Loucy (cell line): ENCODE results near the gene CLDN20.
"Not testable (repeated sequence)": the region's sequence is repeated elsewhere in the genome, so short reads cannot be mapped to it uniquely, and the experiment has no call there.

Source experiments
- H2AFZ ChIP-seq: fragments of 200-600 bp; sonication (generic); 2 replicates; pipeline ENCODE4 v1.6.0; 2016; ENCODE audit warnings: antibody characterized with exemption, mild to moderate bottlenecking, low read length, moderate library complexity
- H3F3A ChIP-seq: fragments of 200-600 bp; 2 replicates; pipeline ENCODE4 v1.6.0; 2016; ENCODE audit warnings: antibody characterized with exemption, low read depth, mild to moderate bottlenecking
- H3K27me3 ChIP-seq: fragments of 200-600 bp; sonication (generic); 2 replicates; pipeline ENCODE4 v1.6.1; 2014; ENCODE audit warnings: low read length, mild to moderate bottlenecking; ENCODE audit not compliant: insufficient read depth, poor library complexity, severe bottlenecking
- H3K36me3 ChIP-seq: fragments of 200-600 bp; sonication (generic); 2 replicates; pipeline ENCODE4 v1.6.1; 2016; ENCODE audit warnings: low read length; ENCODE audit not compliant: insufficient read depth
- H3K4me1 ChIP-seq: fragments of 200-600 bp; sonication (generic); 2 replicates; pipeline ENCODE4 v1.5.1; 2014; ENCODE audit warnings: low read length, mild to moderate bottlenecking; ENCODE audit not compliant: insufficient read depth, poor library complexity, severe bottlenecking
- H3K4me2 ChIP-seq: fragments of 200-600 bp; sonication (generic); 2 replicates; pipeline ENCODE4 v1.6.0; 2014; ENCODE audit warnings: antibody characterized with exemption, low read length, low read depth, mild to moderate bottlenecking; ENCODE audit not compliant: poor library complexity, severe bottlenecking
- H3K4me3 ChIP-seq: fragments of 200-600 bp; sonication (generic); 2 replicates; pipeline ENCODE4 v1.5.1; 2014; ENCODE audit warnings: low read length, mild to moderate bottlenecking, mixed read lengths; ENCODE audit not compliant: poor library complexity, severe bottlenecking
- H3K79me2 ChIP-seq: fragments of 200-600 bp; sonication (generic); 2 replicates; pipeline ENCODE4 v1.6.1; 2014; ENCODE audit warnings: low read length; ENCODE audit not compliant: insufficient read depth
- H3K9ac ChIP-seq: fragments of 200-600 bp; sonication (generic); 2 replicates; pipeline ENCODE4 v1.6.0; 2014; ENCODE audit warnings: mild to moderate bottlenecking, low read depth, low read length, moderate library complexity; ENCODE audit not compliant: poor library complexity, severe bottlenecking
- H3K9me2 ChIP-seq: fragments of 200-600 bp; sonication (generic); replicated peaks from 2 replicates; pipeline ENCODE4 v1.6.1; 2016; ENCODE audit warnings: low read depth, low read length, mixed read lengths
- H3K9me3 ChIP-seq: fragments of 200-600 bp; sonication (generic); 2 replicates; pipeline ENCODE4 v1.6.1; 2014; ENCODE audit warnings: mild to moderate bottlenecking, antibody characterized with exemption, low read length, low read depth; ENCODE audit not compliant: insufficient read depth
- H4K20me1 ChIP-seq: fragments of 200-600 bp; sonication (generic); 2 replicates; pipeline ENCODE4 v1.6.0; 2014; ENCODE audit warnings: antibody characterized with exemption, low read length, mild to moderate bottlenecking; ENCODE audit not compliant: insufficient read depth, poor library complexity, severe bottlenecking
- EZH2phosphoT487 ChIP-seq: fragments of 200-600 bp; IDR thresholded peaks from 2 replicates; pipeline ENCODE4 v1.6.1; 2018; ENCODE audit warnings: antibody characterized with exemption, mild to moderate bottlenecking, moderate library complexity, borderline replicate concordance
- TF ChIP-seq, protein P1 (sequence below): fragments of 200-600 bp; sonication (generic); conservative IDR thresholded peaks from 2 replicates; pipeline ENCODE4 v1.5.1; 2014; ENCODE audit warnings: mild to moderate bottlenecking, antibody characterized with exemption, low read length

The CLDN20 gene

DNA sequence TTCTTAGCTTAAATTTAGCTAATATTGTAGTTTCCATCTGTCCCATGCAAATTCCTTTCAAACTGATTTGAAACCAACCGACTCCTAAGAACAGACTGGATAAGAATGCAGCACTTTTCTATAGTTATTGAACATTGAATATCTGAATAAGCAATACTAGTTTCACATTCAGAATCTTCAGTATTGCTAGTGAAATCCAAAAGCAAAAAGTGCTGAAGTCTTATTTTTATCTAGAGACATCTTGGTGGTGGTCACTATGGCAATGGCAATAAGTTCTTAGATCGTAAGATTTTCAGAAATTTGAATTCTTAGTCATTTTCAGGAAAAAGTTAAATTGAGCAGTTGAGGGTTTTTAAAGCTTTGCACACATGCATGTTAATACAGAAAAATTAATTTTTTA lies 47.8 kb downstream of the CLDN20 start:
- TF ChIP-seq, protein P1, sequence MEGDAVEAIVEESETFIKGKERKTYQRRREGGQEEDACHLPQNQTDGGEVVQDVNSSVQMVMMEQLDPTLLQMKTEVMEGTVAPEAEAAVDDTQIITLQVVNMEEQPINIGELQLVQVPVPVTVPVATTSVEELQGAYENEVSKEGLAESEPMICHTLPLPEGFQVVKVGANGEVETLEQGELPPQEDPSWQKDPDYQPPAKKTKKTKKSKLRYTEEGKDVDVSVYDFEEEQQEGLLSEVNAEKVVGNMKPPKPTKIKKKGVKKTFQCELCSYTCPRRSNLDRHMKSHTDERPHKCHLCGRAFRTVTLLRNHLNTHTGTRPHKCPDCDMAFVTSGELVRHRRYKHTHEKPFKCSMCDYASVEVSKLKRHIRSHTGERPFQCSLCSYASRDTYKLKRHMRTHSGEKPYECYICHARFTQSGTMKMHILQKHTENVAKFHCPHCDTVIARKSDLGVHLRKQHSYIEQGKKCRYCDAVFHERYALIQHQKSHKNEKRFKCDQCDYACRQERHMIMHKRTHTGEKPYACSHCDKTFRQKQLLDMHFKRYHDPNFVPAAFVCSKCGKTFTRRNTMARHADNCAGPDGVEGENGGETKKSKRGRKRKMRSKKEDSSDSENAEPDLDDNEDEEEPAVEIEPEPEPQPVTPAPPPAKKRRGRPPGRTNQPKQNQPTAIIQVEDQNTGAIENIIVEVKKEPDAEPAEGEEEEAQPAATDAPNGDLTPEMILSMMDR, result no peak
- no peak for TF ChIP-seq EZH2phosphoT487
- Histone ChIP-seq H3K9ac (no peak overlapping the region), H3K4me3 (no peak overlapping the region), H3K79me2 (peaks cover 24% of the 10 kb centered on the region), H3K27me3 (no peaks in the 10 kb centered on the region), H2AFZ (no peak overlapping the region), H3K4me1 (peaks cover 35% of the 10 kb centered on the region), H3K4me2 (peak overlapping the region; percentile 95), H3K36me3 (no peaks in the 10 kb centered on the region), H3K9me2 (no peaks in the 10 kb centered on the region), H3F3A (no peaks in the 10 kb centered on the region; the same call in 1 of the 2 replicates), H3K9me3 (no peaks in the 10 kb centered on the region), H4K20me1 (peaks cover 3% of the 10 kb centered on the region)

DNA sequence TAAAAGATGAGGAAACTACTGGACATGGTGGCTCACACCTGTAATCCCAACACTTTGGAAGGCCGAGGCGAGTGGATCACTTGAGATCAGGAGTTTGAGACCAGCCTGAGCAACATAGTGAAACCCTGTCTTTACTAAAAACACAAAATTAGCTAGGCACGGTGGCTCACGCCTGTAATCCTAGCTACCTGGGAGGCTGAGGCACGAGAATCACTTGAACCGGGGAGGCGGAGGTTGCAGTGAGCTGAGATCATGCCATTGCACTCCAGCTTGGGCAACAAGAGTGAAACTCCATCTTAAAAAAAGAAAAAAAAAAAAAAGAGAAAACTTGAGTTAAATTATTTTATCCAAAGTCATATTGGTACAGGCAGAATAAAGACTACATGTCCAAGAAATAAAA lies 49.1 kb downstream of the CLDN20 start:
- not testable (repeated sequence) for H3K36me3 ChIP-seq, H3K27me3 ChIP-seq, H2AFZ ChIP-seq, H4K20me1 ChIP-seq, H3K9me2 ChIP-seq, H3F3A ChIP-seq, H3K9me3 ChIP-seq
- Histone ChIP-seq H3K4me1 (peaks cover 36% of the 10 kb centered on the region), H3K4me2 (peak overlapping the region; percentile 95), H3K79me2 (peaks cover 22% of the 10 kb centered on the region), H3K4me3 (peak overlapping the region; percentile 77), H3K9ac (peak overlapping the region; percentile 87)

DNA sequence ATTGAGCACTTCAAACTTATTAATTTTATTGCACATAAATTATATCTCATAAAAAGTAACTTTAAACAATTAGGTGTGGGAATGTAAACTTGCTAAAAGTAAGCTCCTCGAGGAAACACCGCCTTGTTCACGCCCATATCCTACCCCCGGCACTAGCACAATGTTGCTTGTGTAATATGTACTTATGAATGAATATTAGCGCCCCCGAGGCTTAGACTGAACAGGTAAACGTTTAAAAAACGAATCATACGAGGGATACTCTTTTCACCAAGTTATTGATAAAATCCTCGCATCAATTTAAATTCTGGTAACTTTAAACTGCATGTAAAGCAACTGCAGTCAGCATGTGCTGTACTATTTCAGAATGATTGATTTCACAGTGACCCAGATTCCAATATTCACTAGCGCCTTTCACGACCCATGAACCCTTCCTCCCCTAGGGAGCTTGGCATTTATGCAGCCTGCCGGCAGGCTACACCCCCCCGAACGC lies 49.8 kb downstream of the CLDN20 start:
- peaks cover 36% of the 10 kb centered on the region for H3K4me1 ChIP-seq
- no peaks in the 10 kb centered on the region for H4K20me1 ChIP-seq
- no peaks in the 10 kb centered on the region for H3K9me3 ChIP-seq
- H3K36me3 ChIP-seq, result no peaks in the 10 kb centered on the region
- no peak for TF ChIP-seq EZH2phosphoT487
- TF ChIP-seq, protein P1, result no peak
- H3K79me2 ChIP-seq, result peaks cover 20% of the 10 kb centered on the region
- peak overlapping the region; percentile 95 for H3K4me2 ChIP-seq
- no peaks in the 10 kb centered on the region; the same call in 1 of the 2 replicates for H3F3A ChIP-seq
- peak overlapping the region; percentile 77 for H3K4me3 ChIP-seq
- no peaks in the 10 kb centered on the region for H3K27me3 ChIP-seq
- H3K9me2 ChIP-seq, result no peaks in the 10 kb centered on the region
- H3K9ac ChIP-seq, result peak overlapping the region; percentile 87
- H2AFZ ChIP-seq, result peak overlapping the region; percentile 77

DNA sequence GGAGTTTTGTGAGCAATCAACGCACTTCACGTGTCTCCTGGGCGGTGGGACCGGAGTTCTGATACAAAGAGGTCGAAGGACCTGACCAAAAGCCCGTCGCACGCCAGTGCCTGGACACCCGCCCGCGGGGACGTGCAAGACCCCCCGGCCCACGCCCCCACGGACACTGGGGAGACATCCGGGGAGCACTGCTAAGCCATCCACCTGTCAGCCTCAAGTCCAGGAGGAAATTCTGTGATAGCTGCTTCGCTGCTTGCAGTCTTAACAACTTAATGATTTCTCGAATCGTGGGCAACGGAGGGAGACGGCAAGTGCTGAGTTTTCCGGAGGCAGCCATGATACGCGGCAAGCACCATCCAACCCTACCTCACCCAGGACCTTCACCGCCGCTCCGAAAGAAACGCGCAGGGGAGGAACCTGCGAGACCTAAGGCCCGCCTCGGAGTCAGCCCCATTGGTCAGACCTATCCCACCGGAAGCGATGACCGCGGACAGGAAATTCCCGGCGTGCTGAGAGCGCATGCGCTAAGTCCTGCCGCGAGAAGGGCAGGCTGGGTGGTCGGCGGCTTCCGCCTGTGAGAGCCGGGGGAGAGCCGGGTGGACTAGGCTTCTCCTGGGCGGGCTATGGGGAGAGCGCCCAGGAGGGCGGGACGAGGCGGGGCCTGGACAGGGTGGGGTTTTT lies 50.4 kb downstream of the CLDN20 start, which contains the start of gene TFB1M:
TFB1M (minus strand) TSS at position 393 of the 681 bp plus-strand sequence; CDS start at position 337, 56 bp downstream.
- peak within 1 kb of the TSS; percentile 88 for H2AFZ ChIP-seq
- H3K9ac ChIP-seq, result peak within 1 kb of the TSS; percentile 87
- TF ChIP-seq EZH2phosphoT487, result no peak
- TF ChIP-seq, protein P1, result no peak

More for the DNA sequence above, 50.4 kb downstream of the CLDN20 start, which contains the start of gene TFB1M:
- Histone ChIP-seq H3K9me3 (no peaks in the 10 kb centered on the region), H3F3A (no peaks in the 10 kb centered on the region; the same call in 1 of the 2 replicates), H3K4me1 (peaks cover 35% of the 10 kb centered on the region), H3K79me2 (peaks cover 20% of the 10 kb centered on the region), H3K4me3 (peak within 1 kb of the TSS; percentile 77), H3K36me3 (no peaks in the 10 kb centered on the region), H4K20me1 (no peaks in the 10 kb centered on the region), H3K27me3 (no peaks in the 10 kb centered on the region), H3K9me2 (no peaks in the 10 kb centered on the region), H3K4me2 (peak within 1 kb of the TSS; percentile 95)
